ENCODE results near the gene CYP39A1. TPM values are rescaled to one million over a fixed set of nuclear protein-coding genes. Genes with fewer than 3 reads are reported as not detected.

The CYP39A1 gene
- total RNA-seq, 2 experiments from 2014 or later = not detected

DNA sequence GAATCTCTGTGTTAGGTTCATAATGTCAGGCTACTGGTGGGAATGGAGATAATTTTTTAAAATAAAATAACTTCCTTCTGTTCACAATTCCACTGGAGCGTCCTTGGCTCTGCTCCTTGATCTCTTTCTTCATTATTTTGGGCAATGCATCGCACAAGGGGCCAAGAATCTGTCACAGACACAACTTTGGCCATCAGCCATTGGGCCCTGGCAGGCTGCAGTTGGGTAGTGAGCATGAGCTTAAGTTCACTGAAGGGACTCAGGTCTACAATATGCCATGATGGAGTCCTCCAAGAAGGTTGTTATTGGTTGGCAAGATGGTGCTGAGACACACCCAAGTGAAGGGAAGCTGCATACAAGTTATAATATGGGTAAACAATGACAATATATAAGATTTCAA lies 40.0 kb downstream of the CYP39A1 start:
- Mint-ChIP-seq H3K4me1 (ENCODE audit: low read depth) (no peaks in the 10 kb centered on the region), H3K4me3 (no peak overlapping the region), H3K36me3 (ENCODE audit: low read depth) (no peaks in the 10 kb centered on the region), H3K9me3 (ENCODE audit: insufficient read depth) (no peaks in the 10 kb centered on the region), H3K27ac (no peak overlapping the region), H3K27me3 (ENCODE audit: low read depth) (peaks cover 3% of the 10 kb centered on the region)
- POLR2A ChIA-PET = no interaction called here
- DNase-seq (no peak), ATAC-seq (no peak)
- CTCF ChIA-PET = no interaction called here

DNA sequence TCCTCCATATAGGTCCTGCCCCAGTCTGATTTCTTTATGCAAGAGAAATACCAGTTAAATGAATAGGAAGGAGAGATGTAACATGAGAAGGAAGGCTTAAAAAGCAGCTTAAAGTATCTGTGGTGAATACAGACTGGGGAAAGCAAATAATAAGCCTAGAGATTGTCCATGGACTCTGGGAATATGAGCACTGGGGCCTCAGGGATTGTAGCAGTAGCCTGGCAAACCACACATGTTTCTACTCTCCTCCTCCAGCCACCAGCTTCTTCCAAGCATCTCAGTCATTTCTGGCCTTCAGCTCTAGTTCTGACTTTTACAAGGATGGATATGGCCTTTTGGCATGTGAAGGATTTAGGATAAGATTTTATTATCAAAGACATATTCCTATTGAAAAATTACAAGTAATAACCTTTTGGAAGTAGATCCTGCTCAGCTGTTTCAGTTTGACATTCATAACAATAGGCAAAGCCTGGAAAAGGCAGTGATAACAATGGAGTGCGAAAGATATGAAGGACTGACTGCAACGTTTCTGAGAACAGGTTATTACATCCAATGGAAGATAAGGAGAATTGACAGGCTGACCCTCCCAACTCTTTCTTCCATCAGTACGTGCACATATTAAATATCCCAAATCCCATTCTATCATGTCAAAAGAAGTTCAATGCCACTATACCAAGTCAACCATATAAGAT lies 41.6 kb downstream of the CYP39A1 start:
- peaks cover 6% of the 10 kb centered on the region for H3K27me3 Mint-ChIP-seq (ENCODE audit: low read depth)
- H3K4me1 Mint-ChIP-seq (ENCODE audit: low read depth) = no peaks in the 10 kb centered on the region
- H3K27ac Mint-ChIP-seq = no peak overlapping the region
- no peak overlapping the region for H3K4me3 Mint-ChIP-seq
- no peaks in the 10 kb centered on the region for H3K9me3 Mint-ChIP-seq (ENCODE audit: insufficient read depth)
- ATAC-seq (no peak), DNase-seq (no peak)
- H3K36me3 Mint-ChIP-seq (ENCODE audit: low read depth) = no peaks in the 10 kb centered on the region
- CTCF ChIA-PET = no interaction called here
- POLR2A ChIA-PET = no interaction called here

DNA sequence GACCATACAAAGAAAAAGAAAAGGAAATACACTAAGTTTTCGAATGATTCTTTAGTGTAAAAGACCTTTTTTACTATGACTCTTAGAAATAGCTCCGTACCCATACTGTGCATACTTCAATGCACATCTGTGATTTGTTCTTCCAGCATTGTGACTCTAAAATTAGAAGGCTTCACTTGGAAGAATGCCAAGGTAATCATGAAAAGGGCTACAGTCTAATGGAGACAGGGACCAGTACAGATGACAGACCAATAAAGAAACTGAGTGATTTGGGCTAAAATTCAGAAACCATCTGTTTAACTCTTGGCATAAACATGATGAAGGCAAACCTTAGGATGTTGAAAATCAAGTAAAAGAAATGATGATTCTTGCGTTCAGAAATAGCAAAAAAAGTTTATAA lies 46.3 kb downstream of the CYP39A1 start:
- peaks cover 7% of the 10 kb centered on the region for H3K27me3 Mint-ChIP-seq (ENCODE audit: low read depth)
- no peak overlapping the region for H3K4me3 Mint-ChIP-seq
- H3K27ac Mint-ChIP-seq = no peak overlapping the region
- ChIA-PET CTCF (no interaction called here), POLR2A (no interaction called here)
- no peaks in the 10 kb centered on the region for H3K4me1 Mint-ChIP-seq (ENCODE audit: low read depth)
- ATAC-seq (no peak), DNase-seq (no peak)
- H3K36me3 Mint-ChIP-seq (ENCODE audit: low read depth) = no peaks in the 10 kb centered on the region
- H3K9me3 Mint-ChIP-seq (ENCODE audit: insufficient read depth) = no peaks in the 10 kb centered on the region

DNA sequence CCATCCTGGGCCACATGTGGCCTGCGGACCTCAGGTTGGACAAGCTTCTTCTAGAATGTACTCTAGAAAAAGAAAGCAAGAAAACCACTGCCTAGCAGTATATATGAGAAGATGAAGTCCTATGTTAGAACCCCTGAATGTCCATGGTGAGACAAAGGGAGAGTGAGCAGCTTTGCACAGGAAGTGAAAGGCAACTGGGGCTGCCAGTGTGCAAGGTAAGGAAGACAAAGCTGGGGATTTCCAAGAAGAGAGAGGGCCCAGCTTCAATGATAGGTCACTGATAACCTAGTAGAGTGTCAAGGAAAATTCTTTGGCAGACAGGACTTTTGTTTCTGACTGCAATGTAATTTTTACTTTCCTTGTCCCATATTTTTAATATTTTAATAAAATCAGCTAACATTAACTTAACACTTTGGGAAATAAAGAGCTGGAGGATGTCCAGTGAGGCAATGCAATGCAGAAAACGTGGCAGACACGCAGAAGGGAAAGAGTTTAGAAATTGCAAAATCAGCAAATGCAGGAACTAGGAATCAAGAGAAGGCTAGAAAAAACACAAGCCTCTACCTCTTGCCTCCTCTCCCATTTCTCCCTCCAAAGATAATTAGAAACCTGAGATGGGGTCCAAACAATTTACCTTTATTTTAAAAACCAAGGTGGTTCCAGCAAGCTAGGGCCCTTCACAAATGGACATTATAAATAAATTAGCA lies 47.4 kb downstream of the CYP39A1 start:
- no peaks in the 10 kb centered on the region for H3K9me3 Mint-ChIP-seq (ENCODE audit: insufficient read depth)
- DNase-seq (no peak), ATAC-seq (no peak)
- peaks cover 7% of the 10 kb centered on the region for H3K27me3 Mint-ChIP-seq (ENCODE audit: low read depth)
- no peaks in the 10 kb centered on the region for H3K4me1 Mint-ChIP-seq (ENCODE audit: low read depth)
- no peaks in the 10 kb centered on the region for H3K36me3 Mint-ChIP-seq (ENCODE audit: low read depth)
- H3K4me3 Mint-ChIP-seq = no peak overlapping the region
- ChIA-PET POLR2A (no interaction called here), CTCF (no interaction called here)
- H3K27ac Mint-ChIP-seq = no peak overlapping the region

DNA sequence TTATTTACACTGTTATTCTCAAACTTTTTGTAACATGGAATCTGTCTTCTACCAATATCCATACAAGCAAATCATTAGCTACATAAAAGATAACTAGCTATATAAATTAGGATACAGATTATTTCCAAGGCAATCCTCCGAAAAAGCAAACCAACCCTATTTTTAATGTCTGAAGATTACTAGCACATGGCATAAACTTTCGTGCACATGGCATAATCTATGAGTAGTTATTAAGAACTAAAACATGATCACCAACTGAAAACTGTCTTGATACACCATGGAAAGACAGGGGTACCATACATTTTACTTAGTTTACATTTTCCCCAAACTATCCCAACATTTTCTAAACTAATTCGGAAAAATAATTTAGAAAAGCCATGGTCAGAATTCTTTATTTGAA lies 54.4 kb downstream of the CYP39A1 start:
- H3K4me1 Mint-ChIP-seq (ENCODE audit: low read depth) = no peaks in the 10 kb centered on the region
- DNase-seq (no peak), ATAC-seq (no peak)
- no peaks in the 10 kb centered on the region for H3K9me3 Mint-ChIP-seq (ENCODE audit: insufficient read depth)
- CTCF ChIA-PET = no interaction called here
- H3K27me3 Mint-ChIP-seq (ENCODE audit: low read depth) = peaks cover 4% of the 10 kb centered on the region
- POLR2A ChIA-PET = no interaction called here
- H3K27ac Mint-ChIP-seq = no peak overlapping the region
- H3K36me3 Mint-ChIP-seq (ENCODE audit: low read depth) = no peaks in the 10 kb centered on the region
- no peak overlapping the region for H3K4me3 Mint-ChIP-seq

DNA sequence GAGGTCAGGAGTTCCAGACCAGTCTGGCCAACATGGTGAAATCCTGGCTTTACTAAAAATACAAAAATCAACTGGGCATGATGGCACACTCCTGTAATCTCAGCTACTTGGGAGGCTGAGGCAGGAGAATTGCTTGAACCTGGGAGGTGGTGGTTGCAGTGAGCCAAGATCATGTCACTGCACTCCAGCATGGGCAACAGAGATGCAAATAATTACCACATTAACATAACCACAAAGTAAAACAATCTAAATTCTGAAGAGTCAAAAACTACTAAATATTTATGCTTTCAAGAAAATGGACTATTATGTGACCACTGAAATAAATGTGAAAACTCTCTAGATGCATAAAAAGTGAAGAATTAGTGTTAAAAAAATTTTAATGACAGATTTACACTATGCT lies 59.9 kb downstream of the CYP39A1 start:
- Mint-ChIP-seq H3K9me3 (ENCODE audit: insufficient read depth) (no peaks in the 10 kb centered on the region), H3K36me3 (ENCODE audit: low read depth) (no peaks in the 10 kb centered on the region), H3K4me3 (no peak overlapping the region), H3K27ac (no peak overlapping the region), H3K4me1 (ENCODE audit: low read depth) (no peaks in the 10 kb centered on the region), H3K27me3 (ENCODE audit: low read depth) (peaks cover 13% of the 10 kb centered on the region)
- DNase-seq (no peak), ATAC-seq (no peak)
- CTCF ChIA-PET = no interaction called here
- POLR2A ChIA-PET = no interaction called here

DNA sequence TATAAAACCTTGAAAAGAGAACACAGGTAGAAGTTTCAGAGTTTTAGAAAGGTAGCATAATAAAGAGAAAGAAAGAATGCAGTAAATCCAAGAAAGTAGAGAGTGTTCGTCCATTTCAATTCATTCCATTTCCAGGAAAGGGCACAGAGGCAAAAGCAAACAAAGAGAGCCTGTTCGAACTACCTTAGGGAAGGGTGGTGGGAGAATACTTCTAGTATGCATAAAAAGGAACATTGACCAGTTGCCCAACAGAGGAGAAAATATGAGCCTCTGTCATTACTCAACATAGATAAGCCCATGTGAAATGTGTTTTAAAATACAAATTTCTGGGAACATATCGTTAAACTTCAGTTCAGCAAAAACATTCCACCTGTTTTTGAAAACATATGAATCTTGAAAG lies 60.6 kb downstream of the CYP39A1 start:
- Mint-ChIP-seq H3K27me3 (ENCODE audit: low read depth) (peaks cover 13% of the 10 kb centered on the region), H3K27ac (no peak overlapping the region), H3K4me3 (no peak overlapping the region), H3K9me3 (ENCODE audit: insufficient read depth) (no peaks in the 10 kb centered on the region), H3K4me1 (ENCODE audit: low read depth) (no peaks in the 10 kb centered on the region), H3K36me3 (ENCODE audit: low read depth) (no peaks in the 10 kb centered on the region)
- no peak for DNase-seq
- ChIA-PET POLR2A (no interaction called here), CTCF (no interaction called here)
- ATAC-seq = no peak

DNA sequence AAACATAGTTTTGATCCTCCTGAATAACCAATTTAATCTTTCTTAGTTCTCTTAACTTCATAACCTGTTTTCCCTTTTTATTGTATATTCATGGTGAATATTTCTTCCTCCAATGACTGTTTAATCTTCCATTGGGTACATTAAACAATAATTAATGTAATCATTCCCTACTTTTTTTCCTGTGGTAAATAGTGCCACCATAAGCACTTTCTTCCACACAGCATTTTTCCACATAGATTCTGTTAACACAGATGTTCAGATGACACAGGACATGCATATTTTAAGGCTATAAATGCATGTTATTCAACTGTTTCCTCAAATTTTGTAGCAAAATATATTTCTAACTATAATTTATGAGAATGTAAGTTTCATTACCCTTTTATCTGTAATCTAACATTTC lies 61.9 kb downstream of the CYP39A1 start:
- H3K4me1 Mint-ChIP-seq (ENCODE audit: low read depth) = no peaks in the 10 kb centered on the region
- peaks cover 15% of the 10 kb centered on the region for H3K27me3 Mint-ChIP-seq (ENCODE audit: low read depth)
- no peak overlapping the region for H3K4me3 Mint-ChIP-seq
- POLR2A ChIA-PET = no interaction called here
- no peak for ATAC-seq
- CTCF ChIA-PET = no interaction called here
- H3K36me3 Mint-ChIP-seq (ENCODE audit: low read depth) = no peaks in the 10 kb centered on the region
- H3K9me3 Mint-ChIP-seq (ENCODE audit: insufficient read depth) = no peaks in the 10 kb centered on the region
- DNase-seq = no peak
- H3K27ac Mint-ChIP-seq = no peak overlapping the region

DNA sequence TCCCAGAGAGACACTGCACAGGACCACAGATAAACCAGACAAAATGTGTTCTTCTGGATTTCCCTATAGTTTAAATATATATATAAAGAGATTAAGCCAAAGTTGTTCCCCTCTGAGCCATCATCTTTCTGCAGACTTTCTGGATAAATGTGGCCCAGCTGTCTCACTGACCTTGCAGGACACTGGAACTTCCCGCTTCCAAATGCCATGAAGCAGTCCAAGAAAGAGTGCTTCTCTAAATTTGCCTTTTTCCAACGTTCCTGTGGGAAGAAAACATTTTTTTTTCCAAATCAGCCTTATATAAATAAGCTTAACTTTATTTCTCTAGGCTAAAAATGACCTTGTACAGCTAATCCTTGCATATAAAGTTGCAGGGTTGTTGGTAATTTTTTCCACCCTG lies 65.7 kb downstream of the CYP39A1 start:
- DNase-seq (no peak), ATAC-seq (no peak)
- CTCF ChIA-PET = no interaction called here
- Mint-ChIP-seq H3K36me3 (ENCODE audit: low read depth) (no peaks in the 10 kb centered on the region), H3K27ac (no peak overlapping the region), H3K4me3 (no peak overlapping the region), H3K27me3 (ENCODE audit: low read depth) (peaks cover 16% of the 10 kb centered on the region), H3K4me1 (ENCODE audit: low read depth) (no peaks in the 10 kb centered on the region), H3K9me3 (ENCODE audit: insufficient read depth) (no peaks in the 10 kb centered on the region)
- POLR2A ChIA-PET = interaction anchor here (0.7 kb wide), 1 partner anchor 84 kb away, joined by 5 read pairs; no protein-coding TSS in a partner anchor

DNA sequence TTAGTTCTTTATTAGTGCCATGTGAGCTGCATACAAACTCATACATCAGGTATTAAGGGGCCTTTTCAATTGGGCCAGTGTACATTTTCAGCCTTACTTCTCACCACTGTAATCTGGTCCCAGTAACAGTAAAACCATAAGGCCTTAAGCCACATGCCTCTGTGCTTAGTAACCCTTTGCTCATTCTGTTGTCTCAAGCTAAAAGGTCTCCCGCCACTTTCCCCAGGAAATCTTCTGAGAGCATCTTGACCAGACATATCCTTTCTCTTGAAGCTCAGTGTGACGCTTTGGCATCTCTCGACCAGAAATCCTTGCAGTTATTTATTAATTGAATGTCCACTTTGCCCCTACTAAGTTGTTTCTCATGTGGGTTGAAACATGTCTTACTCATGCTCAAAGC lies 68.0 kb downstream of the CYP39A1 start:
- peaks cover 14% of the 10 kb centered on the region for H3K27me3 Mint-ChIP-seq (ENCODE audit: low read depth)
- H3K36me3 Mint-ChIP-seq (ENCODE audit: low read depth) = no peaks in the 10 kb centered on the region
- ATAC-seq (no peak), DNase-seq (no peak)
- ChIA-PET CTCF (no interaction called here), POLR2A (no interaction called here)
- H3K4me3 Mint-ChIP-seq = no peak overlapping the region
- no peaks in the 10 kb centered on the region for H3K4me1 Mint-ChIP-seq (ENCODE audit: low read depth)
- no peaks in the 10 kb centered on the region for H3K9me3 Mint-ChIP-seq (ENCODE audit: insufficient read depth)
- no peak overlapping the region for H3K27ac Mint-ChIP-seq

DNA sequence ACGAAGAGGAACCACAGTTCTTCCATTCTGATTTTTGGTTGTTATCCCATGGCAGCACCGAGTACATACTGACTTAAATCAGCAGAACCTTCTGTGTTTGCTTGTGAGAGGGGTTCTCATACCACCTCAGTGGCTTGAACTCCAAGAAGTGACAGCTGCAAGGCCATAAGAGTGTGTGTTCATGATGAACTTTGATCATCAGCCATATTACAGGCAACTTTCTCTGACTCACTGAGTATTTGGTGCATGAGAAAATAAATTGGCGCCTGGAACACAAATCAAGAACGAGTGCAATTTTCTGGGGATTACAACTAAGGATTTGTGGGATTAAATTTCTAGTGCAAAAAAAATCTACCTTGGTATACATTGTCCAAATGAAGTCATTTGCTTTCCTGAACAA lies 68.9 kb downstream of the CYP39A1 start:
- Mint-ChIP-seq H3K36me3 (ENCODE audit: low read depth) (no peaks in the 10 kb centered on the region), H3K9me3 (ENCODE audit: insufficient read depth) (no peaks in the 10 kb centered on the region), H3K4me3 (no peak overlapping the region), H3K27ac (no peak overlapping the region), H3K4me1 (ENCODE audit: low read depth) (no peaks in the 10 kb centered on the region), H3K27me3 (ENCODE audit: low read depth) (peaks cover 12% of the 10 kb centered on the region)
- POLR2A ChIA-PET = no interaction called here
- no peak for DNase-seq
- CTCF ChIA-PET = no interaction called here
- ATAC-seq = no peak

DNA sequence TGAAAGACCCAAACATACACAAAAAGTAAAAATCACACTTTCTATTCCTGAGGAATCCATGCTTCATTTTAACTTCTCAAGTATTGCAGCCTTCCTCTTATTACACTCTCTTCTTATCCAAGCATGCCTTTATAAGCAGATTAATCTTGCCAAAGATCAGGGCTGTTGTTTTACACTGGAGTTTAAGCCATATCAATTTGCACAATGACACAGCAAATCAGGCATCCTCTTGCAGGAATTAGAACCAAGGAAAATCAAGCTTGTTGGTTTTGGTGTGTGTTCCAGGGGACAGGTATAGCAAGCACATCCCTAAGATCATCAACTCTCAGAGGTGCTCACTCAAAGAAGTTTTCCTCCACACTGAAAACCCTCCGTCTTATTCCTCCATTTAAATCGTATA lies 69.5 kb downstream of the CYP39A1 start:
- POLR2A ChIA-PET = no interaction called here
- Mint-ChIP-seq H3K9me3 (ENCODE audit: insufficient read depth) (no peaks in the 10 kb centered on the region), H3K27me3 (ENCODE audit: low read depth) (peaks cover 8% of the 10 kb centered on the region), H3K4me3 (no peak overlapping the region), H3K36me3 (ENCODE audit: low read depth) (no peaks in the 10 kb centered on the region), H3K27ac (no peak overlapping the region), H3K4me1 (ENCODE audit: low read depth) (no peaks in the 10 kb centered on the region)
- ATAC-seq (no peak), DNase-seq (no peak)
- CTCF ChIA-PET = no interaction called here
